HCT116 (cell line): Measurements from ENCODE around the gene OR2W1. TPM values are rescaled to one million over a fixed set of nuclear protein-coding genes. Genes with fewer than 3 reads are reported as not detected.

Experiments
- ATAC-seq: fragments of 200-7000 bp; cut with Tn5 transposase; 2 replicates; pipeline ENCODE4 v1.9.1; 2020; ENCODE audit warnings: mild to moderate bottlenecking, moderate library complexity
- BruUV-seq: library from RNA; stranded (reverse); fragments of 400-500 nt; replicated peaks from 2 replicates; lab custom pipeline; 2021; lab: Mats Ljungman, UMichigan
- CTCF ChIA-PET: fragments of 300-600 bp; sonication (Branson Sonifier 250); formaldehyde crosslinking; loops from one replicate; lab custom pipeline; 2021; ENCODE audit warnings: antibody characterized with exemption; lab: Charles Lee
- POLR2A ChIA-PET: fragments of 300-600, 350-600 bp; sonication (Branson Sonifier 250); formaldehyde crosslinking; loops from one replicate; lab custom pipeline; 2021; ENCODE audit warnings: antibody characterized with exemption; lab: Charles Lee
- RAD21 ChIA-PET, 2 experiments: fragments of 300-600 bp; sonication (Branson Sonifier 250); formaldehyde crosslinking; loops; one replicate each; lab custom pipeline; 2023; ENCODE audit warnings: low total read pairs in 2 of 2; ENCODE audit not compliant: uncharacterized antibody in 2 of 2, unreplicated experiment in 2 of 2, low non-redundant PET in 1 of 2; lab: Charles Lee
- DNase-seq: peaks from one replicate; pipeline ENCODE4 v3.0.0-alpha.2; 2010; ENCODE audit warnings: low read depth, low spot score
- H2AFZ ChIP-seq: fragments of 200-600 bp; shearing (Covaris generic), sonication (generic); 2 replicates; pipeline ENCODE4 v1.6.1; 2017; ENCODE audit warnings: low read depth, mixed run types, mixed read lengths, antibody characterized with exemption, low read length; ENCODE audit not compliant: poor library complexity, severe bottlenecking
- H3K27ac ChIP-seq: 2 replicates; pipeline ENCODE4 v1.5.1; 2012; ENCODE audit warnings: low read depth, low read length
- H3K27me3 ChIP-seq: fragments of 200-600 bp; sonication (generic); 2 replicates; pipeline ENCODE4 v1.6.1; 2016; ENCODE audit warnings: mixed run types, low read length, mixed read lengths; ENCODE audit not compliant: insufficient read depth
- H3K36me3 ChIP-seq, 2 experiments: fragments of 200-500 bp in 1 of 2; fragments of 200-600 bp in 1 of 2; sonication (Bioruptor generic) in 1 of 2; sonication (generic) in 1 of 2; 2 replicates each; pipeline versions ENCODE4 v1.5.1 to v1.6.1; 2014 to 2016; ENCODE audit warnings: low read length in 2 of 2, inconsistent platforms in 1 of 2, mixed read lengths in 1 of 2, mixed run types in 1 of 2; ENCODE audit not compliant: insufficient read depth in 2 of 2, control insufficient read depth in 1 of 2
- H3K4me1 ChIP-seq, 2 experiments: fragments of 200-600 bp in 1 of 2; sonication (generic) in 1 of 2; 2 replicates each; pipeline versions ENCODE4 v1.5.1 to v1.6.1; 2012 to 2017; ENCODE audit warnings: low read length in 2 of 2, inconsistent platforms in 1 of 2, mild to moderate bottlenecking in 1 of 2, mixed read lengths in 1 of 2, mixed run types in 1 of 2, moderate library complexity in 1 of 2; ENCODE audit not compliant: insufficient read depth in 2 of 2, control insufficient read depth in 1 of 2
- H3K4me2 ChIP-seq: fragments of 200-600 bp; sonication (generic); 2 replicates; pipeline ENCODE4 v1.6.1; 2017; ENCODE audit warnings: mixed run types, low read length, mixed read lengths
- H3K4me3 ChIP-seq, 2 experiments: fragments of 200-600 bp in 1 of 2; sonication (generic) in 1 of 2; replicated peaks in 1 of 2; 2 replicates each; pipeline ENCODE4 v1.5.1; 2011 to 2016; ENCODE audit warnings: low read length in 2 of 2, control low read depth in 1 of 2, low read depth in 1 of 2, mild to moderate bottlenecking in 1 of 2, mixed read lengths in 1 of 2, mixed run types in 1 of 2
- H3K79me2 ChIP-seq: fragments of 200-600 bp; sonication (generic); 2 replicates; pipeline ENCODE4 v1.6.1; 2017; ENCODE audit warnings: mild to moderate bottlenecking, mixed run types, low read length, moderate library complexity, mixed read lengths; ENCODE audit not compliant: insufficient read depth
- H3K9ac ChIP-seq: fragments of 200-600 bp; sonication (generic); 2 replicates; pipeline ENCODE4 v1.6.1; 2016; ENCODE audit warnings: low read length, mixed read lengths
- H3K9me2 ChIP-seq: fragments of 200-600 bp; sonication (generic), shearing (Covaris generic); 2 replicates; pipeline ENCODE4 v1.6.1; 2017; ENCODE audit warnings: mixed run types, mild to moderate bottlenecking, moderate library complexity; ENCODE audit not compliant: insufficient read depth
- H3K9me3 ChIP-seq, 2 experiments: fragments of 200-500 bp in 1 of 2; fragments of 200-600 bp in 1 of 2; sonication (Bioruptor generic) in 1 of 2; sonication (generic) in 1 of 2; 2 replicates each; pipeline ENCODE4 v1.6.1; 2014 to 2017; ENCODE audit warnings: low read length in 2 of 2, mixed read lengths in 2 of 2, inconsistent platforms in 1 of 2, low read depth in 1 of 2, mild to moderate bottlenecking in 1 of 2, mixed run types in 1 of 2, moderate library complexity in 1 of 2; ENCODE audit not compliant: control insufficient read depth in 1 of 2, insufficient read depth in 1 of 2
- H4K20me1 ChIP-seq: fragments of 200-600 bp; sonication (generic), shearing (Covaris generic); 2 replicates; pipeline ENCODE4 v1.6.1; 2017; ENCODE audit warnings: mixed run types, mild to moderate bottlenecking, moderate library complexity; ENCODE audit not compliant: insufficient read depth
- CBX3 ChIP-seq: IDR thresholded peaks from 2 replicates; pipeline ENCODE4 v1.6.1; 2012; ENCODE audit warnings: low read depth
- RAD21 ChIP-seq: IDR thresholded peaks from 2 replicates; pipeline ENCODE4 v1.6.1; 2012; ENCODE audit warnings: low read depth, mild to moderate bottlenecking
- ZNF274 ChIP-seq: fragments of 200-500 bp; sonication (Bioruptor generic); IDR thresholded peaks from 2 replicates; pipeline ENCODE4 v1.6.1; 2014; ENCODE audit warnings: mild to moderate bottlenecking, low read depth, low read length, inconsistent platforms
- intact Hi-C: fragments of 100-400 bp; cut with micrococcal nuclease; formaldehyde crosslinking; loops from 2 replicates; pipeline ENCODE4 v1.10.0; 2022
- total RNA-seq: library from RNA; stranded (reverse); gene quantifications from one replicate; pipeline ENCODE4 v1.2.1, GENCODE V29; 2021; ENCODE audit not compliant: unreplicated experiment
- TF ChIP-seq, protein P1 (sequence below), 3 experiments: fragments of 200-600 bp in 1 of 3; sonication (generic) in 1 of 3; IDR thresholded peaks in 2 of 3; conservative IDR thresholded peaks in 1 of 3; 2 replicates each; pipeline ENCODE4 v1.5.1; 2012 to 2017; ENCODE audit warnings: low read depth in 2 of 3, low read length in 2 of 3, antibody characterized with exemption in 1 of 3, borderline replicate concordance in 1 of 3, control low read depth in 1 of 3, mild to moderate bottlenecking in 1 of 3, mixed read lengths in 1 of 3, mixed run types in 1 of 3, moderate library complexity in 1 of 3; ENCODE audit not compliant: insufficient read depth in 1 of 3
- TF ChIP-seq, protein P2 (sequence below): IDR thresholded peaks from 2 replicates; pipeline ENCODE4 v1.6.1; 2012

The OR2W1 gene
- total RNA-seq, 1 experiment from 2014 or later, result not detected

DNA sequence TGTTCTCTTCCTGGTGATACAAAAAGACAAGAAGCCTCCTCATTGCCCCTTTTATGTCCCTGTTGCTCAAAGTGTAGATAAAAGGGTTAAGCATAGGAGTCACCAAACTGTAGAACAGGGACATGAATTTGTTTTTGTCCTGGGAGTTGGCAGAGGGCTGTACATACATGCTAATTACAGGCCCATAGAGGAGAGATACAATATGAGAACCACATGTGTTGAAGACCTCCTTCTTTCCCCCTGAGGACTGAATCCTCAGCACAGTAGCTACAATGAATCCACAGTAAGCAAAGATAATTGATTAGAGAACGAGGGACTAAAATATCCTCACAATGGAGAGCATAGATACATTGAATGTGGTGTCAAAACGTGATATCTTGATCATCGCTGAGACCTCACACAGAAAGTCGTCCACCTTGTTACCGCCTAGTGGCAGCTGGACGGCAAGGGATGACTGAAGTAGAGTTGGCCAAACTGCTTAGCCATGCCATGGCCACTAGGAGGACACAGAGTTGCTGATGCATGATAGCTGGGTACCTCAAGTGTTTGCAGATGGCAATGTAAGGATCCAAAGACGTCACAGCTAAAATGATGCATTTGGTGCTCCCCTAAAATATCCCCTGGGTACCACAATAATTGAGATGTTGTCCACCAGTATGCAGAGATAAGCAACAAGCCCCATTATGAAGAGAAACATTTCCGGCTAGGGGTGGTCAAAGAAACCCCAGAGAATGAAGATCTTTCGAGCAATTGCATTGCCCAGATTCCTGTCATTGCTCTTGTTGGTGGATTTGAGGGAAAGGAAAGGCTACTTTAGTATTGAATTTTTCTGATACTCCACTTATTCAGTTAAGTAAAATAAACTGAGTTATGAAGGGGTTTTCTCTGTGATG lies 27.1 kb upstream of the OR2W1 start:
- BruUV-seq, result no TSS peak
- Histone ChIP-seq H3K79me2 (no peaks in the 10 kb centered on the region), H3K27ac (no peak overlapping the region), H3K9me3 (no peaks in the 10 kb centered on the region), H3K4me3 (no peak overlapping the region), H3K36me3 (no peaks in the 10 kb centered on the region), H3K4me2 (peak overlapping the region; percentile 23), H4K20me1 (no peaks in the 10 kb centered on the region), H2AFZ (peak overlapping the region; percentile 28), H3K27me3 (0 out of 2 replicates have a peak, but pooled peaks cover 4% of the 10 kb centered on the region), H3K4me1 (peaks cover 0 to 3% of the 10 kb centered on the region in 2 experiments; a peak in 1 of 4 replicates), H3K9ac (no peak overlapping the region), H3K9me2 (no peaks in the 10 kb centered on the region)
- ChIA-PET CTCF (interaction anchor here (0.6 to 1.1 kb wide), 8 partner anchors 12 to 1524 kb away, joined by 3 to 10 read pairs (median 4); no protein-coding TSS in a partner anchor), POLR2A (no interaction called here), RAD21 (no interaction called here)
- DNase-seq (peak; percentile 51), ATAC-seq (peak; percentile 100)
- intact Hi-C loops, result no loop called here
- TF ChIP-seq ZNF274 (no peak), RAD21 (peak; percentile 55), CBX3 (peak; percentile 79; the same call in 1 of the 2 replicates)
- TF ChIP-seq, protein P1, sequence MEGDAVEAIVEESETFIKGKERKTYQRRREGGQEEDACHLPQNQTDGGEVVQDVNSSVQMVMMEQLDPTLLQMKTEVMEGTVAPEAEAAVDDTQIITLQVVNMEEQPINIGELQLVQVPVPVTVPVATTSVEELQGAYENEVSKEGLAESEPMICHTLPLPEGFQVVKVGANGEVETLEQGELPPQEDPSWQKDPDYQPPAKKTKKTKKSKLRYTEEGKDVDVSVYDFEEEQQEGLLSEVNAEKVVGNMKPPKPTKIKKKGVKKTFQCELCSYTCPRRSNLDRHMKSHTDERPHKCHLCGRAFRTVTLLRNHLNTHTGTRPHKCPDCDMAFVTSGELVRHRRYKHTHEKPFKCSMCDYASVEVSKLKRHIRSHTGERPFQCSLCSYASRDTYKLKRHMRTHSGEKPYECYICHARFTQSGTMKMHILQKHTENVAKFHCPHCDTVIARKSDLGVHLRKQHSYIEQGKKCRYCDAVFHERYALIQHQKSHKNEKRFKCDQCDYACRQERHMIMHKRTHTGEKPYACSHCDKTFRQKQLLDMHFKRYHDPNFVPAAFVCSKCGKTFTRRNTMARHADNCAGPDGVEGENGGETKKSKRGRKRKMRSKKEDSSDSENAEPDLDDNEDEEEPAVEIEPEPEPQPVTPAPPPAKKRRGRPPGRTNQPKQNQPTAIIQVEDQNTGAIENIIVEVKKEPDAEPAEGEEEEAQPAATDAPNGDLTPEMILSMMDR (IDR thresholded peaks at IDR 0.05 in 2 of 3, conservative IDR thresholded peaks at IDR 0.05 in 1 of 3; ENCODE audit: borderline replicate concordance in 1 of 3, insufficient read depth in 1 of 3, low read depth in 2 of 3, low read length in 2 of 3), result peak; percentile 87 to 96 (median 92)
- TF ChIP-seq, protein P2, sequence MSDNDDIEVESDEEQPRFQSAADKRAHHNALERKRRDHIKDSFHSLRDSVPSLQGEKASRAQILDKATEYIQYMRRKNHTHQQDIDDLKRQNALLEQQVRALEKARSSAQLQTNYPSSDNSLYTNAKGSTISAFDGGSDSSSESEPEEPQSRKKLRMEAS, result peak; percentile 65
